GM21786 (cell line): ENCODE measurements around the gene ACOX1.
A peak's percentile ranks its signal among the peaks of the same experiment; 100 is the strongest.

ENCODE experiments used
- ATAC-seq: cut with Tn5 transposase; IDR thresholded peaks from one replicate; pipeline ENCODE4 v1.9.1; 2021; ENCODE audit not compliant: unreplicated experiment

The ACOX1 gene

DNA sequence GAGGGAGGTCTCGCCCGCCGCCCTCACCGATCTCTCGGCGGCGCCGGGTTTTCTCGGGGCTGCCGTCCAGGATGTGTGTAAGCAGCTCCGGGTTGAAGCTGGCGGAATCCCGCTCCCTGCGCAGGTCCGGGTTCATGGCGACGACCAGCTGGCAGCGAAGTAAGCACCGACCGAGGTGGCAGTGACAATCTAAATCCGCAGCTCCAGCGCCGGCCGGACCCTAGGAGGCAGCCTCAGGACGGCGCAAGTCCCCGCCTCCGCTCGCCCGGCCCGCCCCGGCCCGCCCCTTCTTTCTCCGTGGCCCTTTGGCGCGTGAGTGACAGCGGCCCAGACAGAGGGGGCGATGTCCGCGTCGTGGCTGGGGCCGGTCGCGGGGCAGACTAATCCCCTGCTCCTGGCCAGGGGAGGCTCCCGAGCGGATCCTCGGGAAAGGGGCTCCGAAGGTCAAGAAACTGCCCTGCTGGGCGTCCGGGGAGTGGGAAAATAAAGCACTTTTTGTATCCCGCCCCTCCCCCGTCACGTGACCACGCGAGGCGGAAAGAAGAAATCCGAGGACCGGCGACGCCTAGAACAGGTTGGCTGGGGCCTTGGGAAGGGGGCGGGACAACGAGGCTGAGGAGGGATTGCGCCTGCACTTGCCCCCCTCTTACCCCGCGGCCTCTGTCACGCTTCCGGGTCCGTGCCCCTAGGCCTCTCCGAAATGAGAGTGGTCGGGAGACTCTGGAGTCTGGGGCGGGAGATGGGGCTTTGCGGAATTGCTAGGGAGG lies at the start of gene ACOX1, which contains the start of gene TEN1:
ACOX1 (minus strand) TSS at position 229 of the 767 bp plus-strand sequence; CDS start at position 136, 93 bp downstream.
TEN1 (plus strand) TSS at position 303 of the 767 bp plus-strand sequence. CDS start 6,953 bp downstream, outside the sequence.
- ATAC-seq, result peak; percentile 90

DNA sequence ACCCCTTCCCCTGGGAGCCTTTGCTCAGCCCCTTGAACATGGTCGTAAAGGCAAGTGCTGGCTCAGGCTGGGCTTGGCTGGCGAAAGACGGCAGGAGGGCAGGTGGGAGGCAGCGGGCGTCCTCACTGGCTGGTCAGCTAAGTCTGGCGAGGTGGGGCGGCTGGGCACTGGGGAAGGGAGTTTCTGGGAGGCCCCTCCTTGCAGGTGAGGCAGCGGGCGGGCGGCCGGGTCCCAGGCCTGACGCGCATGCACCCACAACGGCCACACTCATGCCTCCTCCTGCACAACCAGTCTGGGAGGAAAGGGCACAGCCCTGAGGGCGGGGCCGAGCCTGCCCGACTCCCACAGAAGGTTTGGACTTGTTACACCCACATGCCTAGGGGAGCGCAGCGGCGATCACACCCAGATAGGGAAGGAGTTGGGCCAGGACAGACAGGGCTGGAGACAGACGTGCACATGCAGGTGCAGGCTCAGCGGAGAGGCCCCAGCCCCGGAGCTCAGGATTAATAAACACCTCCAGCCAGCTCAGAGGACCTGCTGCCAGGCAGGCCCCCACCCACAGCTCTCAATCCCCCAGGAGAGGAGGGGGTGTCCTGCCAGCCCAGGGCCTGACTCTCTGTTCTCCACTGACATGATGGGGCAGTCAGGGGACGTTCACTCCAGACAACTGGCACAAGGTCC lies 48.3 kb upstream of the ACOX1 start, which contains the start of gene EVPL:
EVPL (minus strand) TSS at position 148 of the 681 bp plus-strand sequence; CDS start at position 40, 108 bp downstream.
- ATAC-seq, result no peak

DNA sequence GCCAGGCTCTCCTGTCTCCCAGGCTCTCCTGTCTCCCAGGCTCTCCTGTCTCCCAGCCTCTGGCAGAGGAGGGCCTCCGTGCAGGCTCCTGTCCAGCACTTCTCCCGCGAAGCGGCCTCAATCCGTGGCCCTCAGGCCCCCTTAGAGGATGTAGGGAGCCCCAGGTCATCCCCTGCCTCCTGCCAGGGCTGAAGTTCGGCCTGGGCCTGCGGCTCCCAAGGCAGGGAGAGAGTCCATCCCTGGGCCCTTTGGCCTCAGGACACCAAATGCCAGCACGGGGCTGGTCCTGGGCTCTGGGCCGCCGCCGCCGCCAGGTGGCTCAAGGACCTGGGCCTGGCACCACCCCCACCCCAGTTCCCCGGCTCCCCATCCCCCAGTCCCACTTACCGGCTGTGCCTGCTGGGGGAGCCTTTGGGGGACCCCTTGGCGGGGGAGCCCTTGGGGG lies 47.8 kb upstream of the ACOX1 start:
- ATAC-seq, result no peak

DNA sequence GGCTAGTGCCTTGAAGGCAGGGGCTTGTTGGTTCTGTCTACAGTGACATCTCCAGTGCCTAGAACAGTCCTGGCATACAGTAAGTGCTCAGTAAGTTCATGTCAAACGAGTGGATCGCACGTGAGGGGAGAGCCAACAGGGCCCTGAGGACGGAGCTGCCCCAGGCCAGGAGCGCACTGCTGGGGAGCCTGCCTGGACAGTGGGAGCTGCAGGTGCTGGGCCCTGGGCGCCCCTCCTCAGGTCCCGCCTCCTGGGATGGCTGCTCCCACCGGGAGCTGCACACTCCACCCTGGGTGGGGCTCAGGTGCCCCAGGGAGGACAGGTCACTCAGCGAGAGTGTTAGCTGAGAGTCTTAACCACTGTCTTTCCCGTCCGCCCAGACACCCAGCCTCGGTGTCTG lies 46.3 kb upstream of the ACOX1 start:
- no peak for ATAC-seq

DNA sequence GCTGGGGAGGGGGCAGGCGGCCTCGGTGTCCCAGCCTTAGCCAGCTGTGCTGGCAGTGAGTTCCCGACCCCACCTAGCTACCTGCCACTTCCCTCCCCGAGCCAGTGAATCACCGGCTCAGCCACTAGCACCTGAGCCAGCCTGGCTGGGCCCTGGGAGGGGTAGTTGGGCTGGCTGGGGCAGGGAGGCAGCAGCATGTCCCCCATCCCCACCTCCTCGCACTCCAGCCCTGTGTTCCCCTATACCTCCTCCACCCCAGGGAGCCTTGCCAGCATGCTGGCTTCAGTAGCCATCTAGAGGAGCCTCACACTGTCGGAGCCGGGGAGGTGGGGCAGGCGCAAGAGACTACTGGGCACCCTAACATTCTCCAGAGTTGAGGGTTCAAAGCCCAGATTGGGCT lies 45.4 kb upstream of the ACOX1 start:
- ATAC-seq, result no peak

DNA sequence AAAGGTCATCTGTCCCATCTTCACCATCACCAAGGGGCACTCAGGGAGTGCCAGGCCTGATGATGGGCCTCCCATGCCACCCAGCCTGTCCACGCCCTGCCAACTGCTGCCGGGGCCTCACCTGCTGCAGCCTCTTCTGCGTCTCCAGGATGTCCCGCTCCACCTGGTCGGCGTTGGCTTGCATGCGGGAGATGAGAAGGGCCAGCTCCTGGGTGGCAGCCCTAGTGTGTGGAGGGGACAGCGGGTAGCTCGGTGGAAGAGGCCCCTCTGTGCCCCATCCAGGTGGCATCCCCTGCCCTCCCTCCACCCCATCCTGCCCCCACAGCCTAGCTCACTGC lies 44.9 kb upstream of the ACOX1 start:
- no peak for ATAC-seq

DNA sequence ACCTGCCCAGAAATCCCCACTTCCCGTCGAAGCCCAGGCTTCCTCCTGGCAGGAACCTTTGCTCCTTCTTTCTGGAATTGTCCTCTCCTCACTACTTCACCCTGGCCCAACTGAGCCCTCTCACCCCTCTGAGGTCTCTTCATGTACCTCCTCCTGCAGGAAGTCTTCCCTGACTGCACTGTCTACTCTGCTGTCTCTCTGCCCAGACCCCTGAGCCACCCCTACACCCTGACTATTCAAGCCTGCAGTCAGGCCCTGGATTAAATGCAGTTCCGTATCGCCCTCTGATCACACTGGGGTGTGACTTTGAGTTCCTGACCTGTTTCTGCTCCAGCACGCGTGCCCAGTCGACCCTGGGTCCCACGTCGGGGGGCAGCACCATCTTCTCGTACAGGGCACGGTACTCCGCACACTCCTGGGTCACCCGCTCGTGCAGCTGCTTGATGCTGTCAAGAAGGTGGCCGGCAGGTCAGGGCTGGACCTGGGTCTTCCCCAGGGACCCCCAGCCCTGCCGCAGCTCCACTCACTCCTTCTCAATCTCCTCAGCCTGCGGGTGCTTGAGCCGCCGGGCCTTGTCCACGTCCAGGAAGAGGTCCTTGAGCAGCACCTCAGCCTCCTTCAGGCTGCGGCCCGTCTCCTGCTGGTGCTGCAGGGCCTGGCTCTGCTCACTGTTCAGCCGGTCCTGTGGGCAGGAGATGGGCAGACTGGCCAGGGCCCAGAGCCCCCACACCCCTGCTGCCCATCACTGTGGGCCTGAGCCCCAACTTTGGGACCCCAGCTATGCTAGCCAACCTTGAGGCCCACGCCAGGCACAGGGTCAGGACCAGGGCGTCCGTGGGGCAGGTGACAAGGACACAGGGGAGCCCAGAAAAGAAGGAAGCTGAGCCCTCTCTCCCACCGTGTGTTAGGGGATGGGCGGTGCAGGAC lies 44.3 kb upstream of the ACOX1 start:
- no peak for ATAC-seq

DNA sequence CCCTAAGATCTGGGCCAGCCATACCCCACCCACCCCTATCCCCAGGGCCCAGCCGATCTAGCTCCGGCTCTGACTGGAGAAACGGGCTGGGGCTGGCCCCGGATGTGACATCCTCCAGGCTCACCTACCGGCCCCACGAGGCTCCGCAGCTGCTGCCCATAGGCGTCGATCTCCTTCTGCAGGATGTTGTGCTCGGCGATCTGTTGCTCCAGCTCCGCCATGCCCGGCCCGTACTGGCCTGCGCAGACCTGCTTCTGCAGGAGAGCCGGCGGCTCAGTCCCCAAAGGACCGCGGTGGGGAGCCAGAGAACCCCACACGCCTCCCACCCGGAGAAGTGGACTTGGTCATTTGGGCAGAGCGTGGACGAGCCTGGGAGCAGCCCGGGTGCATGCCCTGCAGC lies 43.3 kb upstream of the ACOX1 start:
- no peak for ATAC-seq

DNA sequence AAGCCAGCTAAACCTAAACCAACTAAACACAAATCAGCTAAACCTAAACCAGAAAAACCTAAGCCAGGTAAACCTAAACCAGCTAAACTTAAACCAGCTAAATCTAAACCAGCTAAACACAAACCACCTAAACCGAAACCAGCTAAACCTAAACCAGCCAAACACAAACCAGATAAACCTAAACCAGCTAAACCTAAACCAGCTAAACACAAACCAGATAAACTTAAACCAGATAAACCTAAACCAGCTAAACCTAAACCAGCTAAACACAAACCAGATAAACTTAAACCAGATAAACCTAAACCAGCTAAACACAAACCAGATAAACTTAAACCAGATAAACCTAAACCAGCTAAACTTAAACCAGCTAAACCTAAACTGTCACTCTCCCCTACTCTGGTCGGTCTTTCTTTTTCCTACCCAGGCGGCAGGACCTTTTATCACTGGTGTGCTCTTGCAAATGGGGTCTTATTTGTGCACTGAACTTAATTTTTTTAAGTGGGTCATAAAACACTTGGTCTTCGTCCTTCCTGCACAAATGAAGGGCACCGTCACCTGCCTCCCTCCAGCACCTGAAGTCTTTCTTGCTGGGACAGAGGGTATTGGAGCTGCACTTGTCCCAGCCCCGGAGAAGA lies 41.0 kb upstream of the ACOX1 start:
- ATAC-seq, result no peak

DNA sequence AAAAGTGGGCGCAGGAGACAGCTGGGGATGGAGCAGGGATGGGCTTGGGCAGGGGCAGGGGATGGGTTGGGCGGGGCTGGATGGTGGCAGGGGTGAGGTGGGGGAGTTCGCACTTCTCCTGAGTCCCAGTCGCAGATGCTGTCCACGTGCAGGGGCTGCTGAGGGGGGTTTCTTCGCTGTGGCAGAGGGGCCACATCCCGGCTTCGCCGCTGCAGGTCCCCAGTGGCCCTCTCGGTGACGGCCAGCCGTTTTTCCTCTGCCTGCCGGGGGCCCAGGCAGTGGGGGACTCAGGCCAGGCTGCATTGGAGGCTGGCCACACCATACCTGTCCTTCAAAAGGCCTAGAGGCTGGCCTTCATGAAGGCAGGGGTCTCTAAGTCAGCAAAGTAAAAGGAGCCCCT lies 39.8 kb upstream of the ACOX1 start:
- ATAC-seq, result no peak

DNA sequence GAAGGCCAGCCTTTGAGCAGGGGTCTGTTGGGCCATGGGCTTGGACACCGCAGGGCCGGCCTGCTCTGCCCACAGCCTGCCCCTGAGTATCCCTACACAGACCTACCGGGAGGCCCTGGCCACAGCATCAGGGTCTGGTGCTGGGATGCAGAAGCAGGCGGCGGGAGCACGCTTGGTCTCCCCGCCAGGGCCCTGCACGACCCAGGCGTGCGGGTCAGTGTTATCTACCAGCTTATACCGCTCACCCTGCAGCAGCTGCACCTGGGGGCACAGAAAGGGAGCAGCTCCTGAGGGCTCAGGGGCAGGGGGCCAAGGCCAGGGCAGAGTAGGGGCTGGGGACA lies 39.3 kb upstream of the ACOX1 start:
- no peak for ATAC-seq

DNA sequence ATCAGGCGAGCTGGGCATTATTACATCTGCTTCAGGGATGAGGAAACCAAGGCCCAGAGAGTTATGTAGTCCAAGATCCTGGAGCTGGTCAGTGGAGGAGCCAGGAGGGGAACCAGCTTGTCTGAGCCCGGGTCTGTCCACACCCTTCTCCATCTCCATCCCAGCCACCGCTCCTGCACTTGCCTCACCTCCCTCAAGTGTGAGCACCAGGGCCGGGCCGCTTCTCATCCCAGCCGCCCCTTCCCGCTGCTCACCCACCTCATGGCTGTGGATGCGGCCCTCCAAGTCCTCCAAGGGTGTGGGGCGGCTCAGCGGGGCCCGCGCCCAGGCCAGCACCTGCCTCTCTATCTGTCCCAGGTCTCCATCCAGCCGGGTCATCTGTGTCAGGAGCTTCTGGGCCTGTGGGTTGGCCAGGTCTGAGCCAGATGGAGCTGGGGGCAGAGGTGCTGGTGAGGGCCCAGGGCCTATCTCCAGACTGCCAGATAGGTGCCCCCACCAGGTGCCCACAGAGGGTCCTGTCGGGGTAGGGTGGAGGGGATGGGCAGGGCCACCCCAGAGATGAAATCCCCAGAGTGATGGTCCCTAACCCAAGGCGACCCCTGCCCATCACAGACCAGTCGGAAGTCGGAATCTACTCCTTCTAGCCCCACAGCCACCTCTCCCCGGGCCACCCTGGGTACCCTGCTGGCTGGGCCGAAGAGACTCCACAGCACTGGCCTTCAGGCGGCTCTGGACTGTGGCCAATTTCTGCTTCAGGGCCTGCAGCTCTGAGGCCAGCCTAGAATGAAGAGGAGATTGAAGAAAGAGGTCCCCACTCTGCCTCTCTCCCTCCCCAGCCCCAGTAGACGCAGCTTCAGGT lies 38.7 kb upstream of the ACOX1 start:
- ATAC-seq, result no peak

DNA sequence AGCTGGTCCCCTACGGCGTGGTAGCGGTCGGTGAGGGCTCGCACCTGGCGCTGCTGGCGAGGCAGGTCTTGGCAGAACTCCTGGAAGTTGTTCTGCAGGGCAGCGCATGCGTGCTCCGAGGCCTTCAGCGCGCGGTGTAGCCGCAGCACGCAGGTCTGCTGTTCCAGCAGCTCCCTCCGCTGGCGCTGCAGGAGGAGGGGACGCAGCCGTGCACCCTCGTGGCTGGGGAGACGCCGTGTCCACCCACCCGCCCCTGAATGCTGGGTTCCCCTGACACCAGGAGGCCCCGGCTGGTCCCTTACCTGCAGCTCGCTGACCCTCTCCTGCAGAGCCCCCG lies 35.9 kb upstream of the ACOX1 start:
- no peak for ATAC-seq

DNA sequence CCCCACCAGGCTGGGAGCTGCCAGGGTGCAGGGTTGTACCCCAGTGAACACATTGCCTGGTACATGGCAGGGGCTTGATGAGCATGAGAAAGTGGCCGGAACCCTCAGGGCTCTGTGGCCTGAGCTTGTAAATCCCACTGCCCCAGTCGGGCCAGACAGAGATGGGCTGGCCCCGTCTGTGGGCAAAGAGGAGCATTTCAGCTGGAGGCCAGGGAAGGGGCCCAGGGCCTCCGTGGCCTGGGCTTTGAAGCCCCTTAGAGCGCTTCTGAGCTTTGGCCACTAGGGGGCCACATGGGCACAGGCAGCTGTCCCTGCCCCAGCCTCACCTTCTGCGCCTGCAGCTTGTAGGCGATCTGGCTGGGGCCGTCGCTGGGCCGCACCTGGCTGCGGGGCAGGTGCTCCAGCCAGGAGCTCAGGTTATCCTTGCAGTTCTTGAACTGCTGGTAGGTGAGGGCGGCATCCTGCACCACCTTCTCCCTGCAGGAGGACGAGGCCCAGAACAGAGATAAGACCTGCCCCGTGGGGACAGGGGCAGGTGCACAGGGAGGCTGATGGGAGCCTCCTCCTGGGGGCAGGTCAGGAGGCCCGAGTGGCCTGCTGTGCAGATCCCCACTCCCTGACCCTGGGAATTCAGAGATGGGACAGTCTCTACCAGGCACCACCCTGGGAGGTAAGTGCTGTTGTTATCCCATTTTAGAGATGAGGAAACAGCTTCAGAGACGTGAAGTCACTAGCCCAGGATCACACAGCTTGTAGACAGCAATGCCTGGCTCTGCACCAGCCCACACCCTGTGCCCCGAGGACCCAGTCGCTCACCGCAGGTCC lies 35.3 kb upstream of the ACOX1 start:
- no peak for ATAC-seq

DNA sequence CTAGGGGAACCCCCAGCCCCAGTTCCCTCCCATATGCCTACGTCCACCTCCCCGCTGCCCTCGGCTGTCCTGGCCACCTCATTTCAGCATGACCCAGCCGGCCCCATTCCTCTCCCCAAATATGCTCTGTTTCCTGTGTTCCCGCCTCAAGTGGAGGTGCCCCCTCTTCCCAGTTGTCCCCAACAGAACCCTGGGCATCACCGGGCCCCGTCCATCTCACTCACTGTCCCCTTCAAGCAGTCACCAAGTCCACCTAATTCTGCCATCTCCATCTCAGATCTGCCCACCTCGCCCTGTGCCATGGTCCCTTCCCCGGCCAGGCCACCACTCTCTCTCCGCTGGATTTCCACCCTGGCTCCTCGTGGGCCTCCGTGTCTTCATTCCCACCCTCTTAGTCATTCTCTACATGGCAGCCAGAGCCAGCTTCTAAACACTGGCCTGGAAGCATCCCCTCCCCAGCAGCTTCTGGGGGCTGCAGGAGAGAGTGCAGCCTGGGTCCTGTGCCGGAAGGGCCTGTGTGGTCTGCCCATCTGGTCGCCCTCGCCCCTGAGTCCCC lies 34.5 kb upstream of the ACOX1 start:
- no peak for ATAC-seq

DNA sequence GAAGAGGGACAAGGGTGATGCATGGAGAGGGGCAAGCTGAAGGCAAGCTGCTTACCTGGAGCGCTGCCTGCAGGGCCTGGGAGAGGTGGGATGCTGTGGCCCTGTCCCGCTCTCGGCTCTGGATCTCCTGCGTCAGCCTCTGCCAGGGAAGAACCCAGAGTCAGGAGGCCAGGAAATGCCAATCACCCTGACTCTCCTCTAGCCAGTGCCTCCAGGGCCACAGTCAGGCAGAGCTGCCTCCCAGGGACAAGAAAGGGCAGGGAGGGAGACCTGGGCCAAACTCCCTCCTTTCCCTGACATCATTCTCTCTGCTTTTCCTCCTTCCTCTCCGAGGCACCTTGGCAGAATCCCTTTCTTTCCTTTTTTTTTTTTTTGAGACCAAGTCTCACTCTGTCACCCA lies 33.0 kb upstream of the ACOX1 start:
- no peak for ATAC-seq

DNA sequence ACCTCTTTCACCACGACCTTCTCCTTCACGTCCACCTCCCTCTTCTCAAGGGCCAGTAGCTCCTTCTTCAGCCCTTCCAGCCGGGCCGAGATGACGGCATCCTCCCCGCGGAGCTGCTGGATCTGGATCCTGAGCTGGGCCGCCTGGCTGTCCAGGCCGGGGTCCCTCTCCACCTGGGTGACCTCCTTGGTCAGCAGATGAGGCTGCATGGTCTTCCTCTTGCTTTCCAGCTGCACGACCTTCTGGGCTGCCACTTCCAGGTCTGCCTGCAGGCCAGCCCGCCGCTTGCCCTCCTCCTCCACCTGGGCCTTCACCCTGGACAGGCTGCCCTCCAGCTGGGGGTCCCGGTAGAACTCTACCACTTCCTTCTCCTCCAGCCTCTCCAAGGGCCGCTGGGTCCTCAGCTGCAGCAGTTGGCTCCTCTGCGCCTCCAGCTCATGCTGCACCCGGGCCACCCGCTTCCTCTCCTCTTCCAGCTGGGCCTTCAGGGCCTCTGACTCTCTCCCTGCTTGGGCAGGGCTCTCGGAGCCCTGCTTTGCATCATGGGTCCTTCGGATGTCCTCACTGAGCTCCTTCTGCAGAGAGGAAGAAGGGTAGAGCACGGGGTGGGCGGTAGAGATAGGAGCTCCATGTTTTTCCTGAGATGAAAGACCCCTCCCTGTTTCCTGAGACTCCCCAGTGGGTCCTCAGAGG lies 31.1 kb upstream of the ACOX1 start:
- ATAC-seq, result no peak

DNA sequence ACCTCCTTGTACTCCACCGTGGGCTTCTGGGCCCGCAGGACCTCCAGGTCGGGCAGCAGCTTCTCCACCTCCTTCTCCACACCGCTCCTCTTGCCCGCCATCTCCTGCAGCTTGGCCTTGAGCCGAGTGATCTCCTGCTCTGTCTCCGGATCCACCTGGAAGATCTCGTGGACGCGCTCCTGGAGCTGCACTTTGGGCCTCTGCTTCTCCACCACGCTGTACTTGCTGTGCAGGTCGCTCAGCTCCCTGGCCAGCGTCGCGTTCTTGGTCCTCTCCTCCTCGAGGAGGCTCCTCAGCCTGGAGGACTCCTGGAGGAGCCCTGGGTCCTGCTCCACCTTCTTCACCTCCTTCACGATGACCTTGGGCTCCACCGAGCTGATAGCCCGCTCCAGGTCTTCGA lies 30.5 kb upstream of the ACOX1 start:
- ATAC-seq, result no peak
